ENCODE results near the gene SLC25A1.

SLC25A1 gene

DNA sequence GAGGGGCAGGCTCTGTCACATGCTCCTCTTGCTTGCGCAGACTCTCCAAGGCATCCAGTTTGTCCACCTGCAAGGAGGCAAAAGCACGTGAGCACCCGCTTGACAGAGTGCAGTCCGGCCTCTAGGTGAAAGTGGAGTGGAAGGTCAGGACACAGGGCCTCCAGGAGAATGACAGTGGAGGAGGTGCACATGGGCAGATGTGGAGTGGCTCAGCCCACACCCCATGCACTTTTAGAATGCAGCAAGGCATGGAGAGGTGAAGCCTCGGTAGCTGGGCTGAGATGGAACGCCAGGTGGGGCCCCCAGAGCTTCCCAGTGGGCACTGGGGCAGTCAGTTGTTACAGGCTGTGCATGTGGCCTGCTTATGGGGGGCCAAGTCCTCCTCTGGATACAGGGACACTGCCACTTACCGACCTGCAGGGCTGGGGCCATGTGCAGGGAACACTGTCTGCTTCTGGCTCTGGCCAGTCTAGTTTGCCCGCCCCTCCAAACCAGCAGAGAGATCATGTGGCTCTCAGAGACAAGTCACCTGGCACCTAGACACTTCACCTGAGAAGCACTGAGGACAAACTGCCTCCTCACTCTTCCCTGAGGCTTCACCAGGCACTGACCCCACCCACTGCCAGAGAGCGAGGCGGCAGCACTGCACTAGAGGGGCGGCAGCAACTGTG lies 2.3 kb upstream of the SLC25A1 start:
- no peak for DNase-seq

GRCh38 chr22:19180234-19180633 lies 1.7 kb upstream of the SLC25A1 start:
- DNase-seq, result no peak

DNA sequence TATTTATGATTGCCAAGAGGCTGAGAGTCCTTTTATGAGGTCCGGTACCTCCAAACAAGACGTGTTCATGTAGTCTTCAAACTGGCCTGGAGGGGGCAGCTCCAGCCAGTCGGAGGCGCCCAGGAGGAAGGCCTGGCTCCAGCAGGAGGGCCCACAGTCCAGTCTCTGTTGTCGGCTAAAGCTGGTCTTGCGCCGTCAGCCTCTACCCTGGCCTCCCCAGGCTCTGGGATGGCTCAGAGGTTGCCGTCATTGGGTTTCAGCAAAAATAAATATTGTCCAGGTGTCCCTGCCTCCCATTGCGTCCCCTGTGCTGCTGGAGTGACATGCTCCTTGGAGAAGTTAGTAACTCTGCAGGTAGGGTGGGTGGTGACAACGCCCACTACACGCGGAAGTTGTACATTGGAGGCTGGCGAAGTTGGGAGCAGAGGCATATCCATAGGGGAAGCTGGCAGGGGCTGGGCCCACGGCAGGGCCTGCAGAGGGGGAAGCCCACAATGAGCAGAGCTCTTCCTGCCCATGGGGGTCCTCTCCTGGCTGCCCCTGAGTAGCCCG lies 1.0 kb upstream of the SLC25A1 start:
- DNase-seq, result peak; percentile 78

GRCh38 chr22:19178065-19178656 lies 375 bp downstream of the SLC25A1 start:
- DNase-seq, result no peak

DNA sequence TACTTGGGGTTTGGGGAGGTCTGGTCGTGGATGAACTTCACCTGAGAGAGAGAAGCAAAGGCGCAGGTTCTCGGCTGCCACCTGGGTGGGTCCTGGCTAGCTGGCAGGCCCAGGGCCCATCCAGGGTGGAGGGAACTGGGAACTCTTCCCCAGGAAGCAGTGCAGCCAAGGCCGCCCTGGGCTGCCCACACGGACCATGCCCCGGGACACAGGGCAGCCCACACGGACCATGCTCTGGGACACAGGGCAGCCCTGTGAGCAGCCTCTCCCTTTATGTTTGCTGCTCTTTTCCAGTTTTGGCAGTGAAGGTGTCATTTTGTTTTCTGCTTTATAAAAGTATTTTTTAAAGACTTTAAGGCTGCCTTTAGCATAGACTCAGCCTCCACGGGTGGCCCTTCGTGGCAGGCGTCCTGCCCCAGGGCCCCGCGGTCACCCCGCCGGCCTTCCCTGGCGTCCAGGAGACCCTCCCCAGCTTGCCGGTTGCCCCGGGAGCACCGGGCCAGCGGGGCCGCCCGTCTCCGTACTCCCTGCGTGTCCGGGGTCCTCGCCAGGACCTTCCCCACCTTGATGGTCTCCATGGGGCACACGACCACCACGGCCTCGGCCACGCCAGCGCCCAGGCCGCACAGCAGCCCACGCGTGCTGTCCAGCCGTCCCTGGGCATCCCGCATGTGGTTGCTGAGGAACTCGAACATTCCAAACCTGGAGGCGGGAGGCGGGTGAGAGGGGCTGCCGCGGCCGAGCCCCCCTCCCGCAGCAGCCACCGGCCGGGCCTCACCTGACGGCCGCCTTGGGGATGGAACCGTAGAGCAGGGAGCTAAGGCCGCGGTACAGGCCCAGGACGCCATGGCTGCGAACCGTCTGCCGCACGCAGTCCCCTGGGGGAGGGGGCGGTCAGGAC lies 1.1 kb downstream of the SLC25A1 start:
- no peak for DNase-seq

DNA sequence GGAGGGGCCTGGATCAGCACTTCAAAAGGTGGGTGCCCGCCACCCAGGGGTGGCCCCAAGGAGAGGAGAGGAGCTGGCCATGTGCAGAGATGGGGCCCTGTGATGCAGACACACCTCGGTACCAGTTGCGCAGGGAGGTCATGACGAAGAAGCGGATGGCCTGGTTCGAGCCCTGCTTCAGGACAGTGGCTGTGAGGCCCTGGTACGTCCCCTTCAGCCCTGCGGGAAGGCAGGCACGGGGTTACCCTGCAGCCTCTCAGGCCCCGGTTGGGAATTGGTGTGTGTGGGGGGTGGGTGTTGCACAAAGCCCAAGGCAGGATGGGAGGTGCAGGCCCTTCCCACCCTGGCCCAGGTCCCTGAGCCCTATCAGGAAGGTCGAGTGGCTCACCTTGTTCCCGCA lies 1.8 kb downstream of the SLC25A1 start:
- DNase-seq, result no peak

GRCh38 chr22:19176175-19176643 lies 2.3 kb downstream of the SLC25A1 start:
- DNase-seq, result no peak

DNA sequence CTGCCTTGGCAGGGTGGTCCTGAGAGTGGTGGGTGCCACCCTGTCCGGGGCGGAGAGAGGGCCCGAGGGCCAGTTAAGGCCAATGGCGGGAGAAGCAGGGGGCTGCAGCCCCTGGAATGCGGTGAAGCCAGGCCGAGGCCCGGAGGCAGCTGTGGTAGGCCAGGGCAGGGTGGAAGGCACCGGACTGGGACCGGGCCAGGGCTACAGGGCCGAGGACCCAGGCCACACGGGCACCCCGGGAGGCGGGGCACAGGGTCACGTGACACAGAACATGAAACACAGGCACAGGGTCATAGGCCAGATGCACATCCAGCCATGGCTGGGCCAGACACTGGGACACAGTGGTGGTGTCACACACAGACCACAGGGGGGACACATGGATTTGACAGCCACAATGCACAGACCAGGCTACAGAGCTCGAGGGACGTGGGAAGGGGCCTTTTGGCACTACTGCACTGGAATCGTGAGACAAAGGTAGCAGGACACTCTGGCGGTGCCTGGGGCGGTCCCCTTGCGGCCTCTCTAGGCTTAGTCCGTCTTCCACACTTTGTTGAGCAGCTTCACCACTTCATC lies 2.8 kb downstream of the SLC25A1 start:
- no peak for DNase-seq

GRCh38 chr22:19175026-19175601 lies 3.4 kb downstream of the SLC25A1 start:
- no peak for DNase-seq

DNA sequence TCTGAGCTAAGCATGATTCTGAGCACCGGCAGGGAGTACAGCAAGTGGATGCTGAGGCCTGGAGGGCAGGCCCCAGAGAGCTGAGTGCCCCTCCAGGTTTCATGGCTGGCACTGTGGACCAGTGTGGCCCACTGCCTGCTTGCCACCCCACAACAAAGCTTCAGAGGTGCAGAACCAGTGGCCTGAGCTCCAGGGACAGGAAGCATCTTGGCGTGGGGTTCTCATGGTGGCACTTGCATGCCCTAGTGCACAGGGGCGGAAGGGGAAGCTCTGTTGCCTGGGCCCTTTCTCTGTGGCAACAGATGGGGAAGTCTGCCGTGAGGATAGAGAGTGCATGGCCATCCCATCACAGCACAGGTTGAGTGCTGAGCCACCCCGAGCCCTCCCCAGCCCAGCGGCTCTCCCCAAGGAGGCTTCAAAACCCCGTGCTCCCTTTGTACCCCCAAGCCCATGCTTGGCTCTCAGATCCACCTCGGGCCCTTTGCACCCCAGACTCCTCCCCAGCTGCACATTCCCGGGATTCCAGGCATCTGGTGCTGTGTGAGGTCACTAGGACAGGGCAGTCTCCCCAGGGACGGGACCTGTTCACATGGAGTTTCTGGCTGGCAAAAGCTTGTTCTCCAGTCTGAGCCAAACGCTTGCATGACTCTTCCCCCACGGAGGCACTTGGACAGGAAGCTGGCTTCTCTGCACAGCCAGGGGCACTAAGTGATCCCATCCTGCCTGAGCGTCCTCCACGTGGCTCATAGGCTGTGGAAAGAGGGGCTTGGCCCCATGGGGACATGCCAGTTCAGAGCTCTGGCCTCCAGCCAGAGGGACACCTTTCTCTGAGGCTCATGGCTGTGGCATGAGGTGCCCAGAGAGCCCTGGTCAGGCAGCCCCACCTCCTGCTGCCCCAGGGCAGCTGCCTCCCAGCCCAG lies 4.2 kb downstream of the SLC25A1 start:
- DNase-seq, result peak; percentile 77

DNA sequence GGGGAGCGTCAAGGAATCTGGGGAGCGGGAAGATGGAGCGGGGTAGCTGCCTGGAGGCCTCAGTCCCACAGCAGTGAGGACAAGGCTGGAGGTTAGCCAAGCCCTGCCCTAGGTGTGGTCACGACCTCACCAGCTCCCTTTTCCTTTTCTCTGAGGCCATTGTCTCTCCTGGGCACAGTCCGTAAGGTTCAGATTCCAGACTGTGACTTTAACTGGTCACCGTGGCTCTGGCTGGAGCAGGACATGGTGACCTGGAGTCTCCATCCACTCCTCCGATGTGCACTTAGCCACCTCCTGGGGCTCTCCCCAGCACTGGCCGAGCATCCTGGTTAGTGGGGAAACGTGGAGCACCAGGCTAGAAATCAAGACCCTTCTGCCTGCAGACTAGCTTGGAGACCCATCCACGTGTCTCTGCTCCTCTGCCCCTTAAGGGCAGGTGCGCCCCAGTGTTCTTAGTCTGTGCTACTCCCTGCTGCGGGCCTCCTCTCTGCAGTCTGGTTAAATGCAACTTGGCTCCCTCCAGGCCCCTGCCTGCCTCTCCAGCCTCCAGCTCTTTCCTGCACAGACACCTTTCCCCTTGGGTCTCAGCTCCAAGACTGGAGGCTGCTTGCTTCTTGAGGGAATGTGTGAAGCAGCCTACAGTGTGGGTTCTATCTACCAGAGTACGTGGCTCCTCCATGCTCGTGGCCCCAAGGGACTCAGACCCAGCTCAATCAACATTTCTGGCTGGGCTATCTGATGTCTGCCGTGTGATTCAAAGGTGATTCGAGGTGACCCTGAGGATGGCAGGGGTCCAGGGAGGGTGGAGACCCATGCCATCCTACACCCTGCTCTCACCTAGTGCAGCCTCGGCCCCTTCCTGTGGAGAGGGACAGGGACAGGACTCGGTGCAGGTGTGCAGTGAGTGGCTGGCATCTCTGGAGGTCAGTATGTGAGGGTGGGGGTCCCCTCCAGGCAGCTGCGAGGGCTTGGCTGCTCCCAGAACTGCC lies 5.2 kb downstream of the SLC25A1 start:
- DNase-seq, result no peak

- no peak for DNase-seq
Measured at GRCh38 chr22:19172213-19173046, 6.1 kb downstream of the SLC25A1 start.

- no peak for DNase-seq
Measured at GRCh38 chr22:19169947-19170318, 8.6 kb downstream of the SLC25A1 start.

GRCh38 chr22:19169002-19169946 lies 9.3 kb downstream of the SLC25A1 start:
- no peak for DNase-seq

GRCh38 chr22:19168088-19168890 lies 10.2 kb downstream of the SLC25A1 start:
- no peak for DNase-seq

GRCh38 chr22:19167106-19167869 lies 11.2 kb downstream of the SLC25A1 start:
- no peak for DNase-seq
